ENCODE data around the gene NDOR1. TPM values are rescaled to one million over a fixed set of nuclear protein-coding genes. Genes with fewer than 3 reads are reported as not detected.

The NDOR1 gene
- polyA plus RNA-seq, 3 donors = 4.4 to 26.9 (median 5.2) TPM

- DNase-seq = no peak
- no peaks in the 10 kb centered on the region for H3K27me3 ChIP-seq (ENCODE audit: control insufficient read depth in 2 of 2, insufficient read depth in 2 of 2, low read length in 2 of 2)
- H3K9me3 Mint-ChIP-seq = peaks cover 0 to 5% (median 0%) of the 10 kb centered on the region in 7 donors
- H3K36me3 Mint-ChIP-seq = peaks cover 36 to 73% of the 10 kb centered on the region in 2 donors
- H3K79me2 ChIP-seq (ENCODE audit: insufficient read depth, low read length) = peaks cover 2% of the 10 kb centered on the region
- H3K9ac ChIP-seq (ENCODE audit: insufficient read depth, low read length, poor library complexity, severe bottlenecking) = no peak overlapping the region
- no peak for TF ChIP-seq CTCF (IDR thresholded peaks at IDR 0.05)
- H3K4me3 ChIP-seq (replicated peaks in 1 of 3; ENCODE audit: low read depth in 2 of 3, low read length in 3 of 3) = no peak overlapping the region
- intact Hi-C loops (cut with micrococcal nuclease) = no loop called here
- H3K4me2 ChIP-seq (replicated peaks; ENCODE audit: extremely low read depth, low read length, poor library complexity, severe bottlenecking) = no peak overlapping the region
- H3K4me1 Mint-ChIP-seq = peaks cover 9% of the 10 kb centered on the region
- H3K27me3 Mint-ChIP-seq (ENCODE audit: low read depth in 3 of 3) = no peaks in the 10 kb centered on the region
- H2AFZ ChIP-seq (ENCODE audit: insufficient read depth, low read depth, low read length, poor library complexity, severe bottlenecking) = no peak overlapping the region
- H3K4me1 ChIP-seq (ENCODE audit: control insufficient read depth in 1 of 2, insufficient read depth in 2 of 2, low read length in 2 of 2) = peaks cover 6 to 10% of the 10 kb centered on the region in 2 donors
- no peaks in the 10 kb centered on the region for H3K9me3 ChIP-seq (replicated peaks in 1 of 2; ENCODE audit: control insufficient read depth in 1 of 2, insufficient read depth in 1 of 2, low read length in 2 of 2)
- H3K4me3 Mint-ChIP-seq = no peak overlapping the region
- peaks cover 25% of the 10 kb centered on the region for H4K20me1 ChIP-seq (ENCODE audit: insufficient read depth, low read length)
- peaks cover 42 to 60% of the 10 kb centered on the region in 2 donors for H3K36me3 ChIP-seq (replicated peaks in 1 of 2; ENCODE audit: control insufficient read depth in 1 of 2, insufficient read depth in 2 of 2, low read length in 2 of 2)
- no peak overlapping the region for H3K27ac Mint-ChIP-seq
- WGBS (ENCODE audit: insufficient coverage) = 93% methylated on average over 21 of the region's 24 CpGs
- H3K27ac ChIP-seq (ENCODE audit: low read depth in 1 of 2, low read length in 2 of 2) = no peak overlapping the region
Measured at GRCh38 chr9:137262909-137263285, 57.4 kb downstream of the NDOR1 start.

GRCh38 chr9:137263506-137263905 is 58.0 kb downstream of the NDOR1 start:
- H3K9ac ChIP-seq (ENCODE audit: insufficient read depth, low read length, poor library complexity, severe bottlenecking) = no peak overlapping the region

More at GRCh38 chr9:137263506-137263905, 58.0 kb downstream of the NDOR1 start:
- WGBS (ENCODE audit: insufficient coverage) = 98% methylated on average over 9 of the region's 10 CpGs
- Histone ChIP-seq H3K27ac (ENCODE audit: low read depth in 1 of 2, low read length in 2 of 2) (no peak overlapping the region), H3K4me1 (ENCODE audit: control insufficient read depth in 1 of 2, insufficient read depth in 2 of 2, low read length in 2 of 2) (peaks cover 12 to 16% of the 10 kb centered on the region in 2 donors), H3K36me3 (replicated peaks in 1 of 2; ENCODE audit: control insufficient read depth in 1 of 2, insufficient read depth in 2 of 2, low read length in 2 of 2) (peaks cover 41 to 55% of the 10 kb centered on the region in 2 donors), H3K4me3 (replicated peaks in 1 of 3; ENCODE audit: low read depth in 2 of 3, low read length in 3 of 3) (no peak overlapping the region), H3K79me2 (ENCODE audit: insufficient read depth, low read length) (peaks cover 3% of the 10 kb centered on the region), H3K9me3 (replicated peaks in 1 of 2; ENCODE audit: control insufficient read depth in 1 of 2, insufficient read depth in 1 of 2, low read length in 2 of 2) (no peaks in the 10 kb centered on the region), H3K4me2 (replicated peaks; ENCODE audit: extremely low read depth, low read length, poor library complexity, severe bottlenecking) (no peak overlapping the region), H4K20me1 (ENCODE audit: insufficient read depth, low read length) (peaks cover 29% of the 10 kb centered on the region), H3K27me3 (ENCODE audit: control insufficient read depth in 2 of 2, insufficient read depth in 2 of 2, low read length in 2 of 2) (no peaks in the 10 kb centered on the region), H2AFZ (ENCODE audit: insufficient read depth, low read depth, low read length, poor library complexity, severe bottlenecking) (no peak overlapping the region)
- TF ChIP-seq CTCF (IDR thresholded peaks at IDR 0.05) = no peak
- Mint-ChIP-seq H3K9me3 (peaks cover 0 to 5% (median 0%) of the 10 kb centered on the region in 7 donors), H3K36me3 (peaks cover 35 to 69% of the 10 kb centered on the region in 2 donors), H3K4me3 (no peak overlapping the region), H3K4me1 (peaks cover 15% of the 10 kb centered on the region), H3K27me3 (ENCODE audit: low read depth in 3 of 3) (no peaks in the 10 kb centered on the region), H3K27ac (peak overlapping the region in 2 of 7 donors; percentile 37 to 60)
- intact Hi-C loops (cut with micrococcal nuclease) = no loop called here
- no peak for DNase-seq

Data from CD14-positive monocyte (primary cell).